Endothelial cell (in vitro differentiated cells): ENCODE measurements around the gene XRRA1. TPM values are rescaled to one million over a fixed set of nuclear protein-coding genes. Genes with fewer than 3 reads are reported as not detected.

Source experiments
- DNase-seq: peaks from one replicate; pipeline ENCODE4 v3.0.0; 2021; ENCODE audit warnings: low spot score
- H3K27ac Mint-ChIP-seq: one replicate; pipeline ENCODE4 v1.8.0; 2021; ENCODE audit warnings: mixed read lengths, inconsistent platforms; ENCODE audit not compliant: unreplicated experiment
- H3K27me3 Mint-ChIP-seq: one replicate; pipeline ENCODE4 v1.8.0; 2021; ENCODE audit warnings: mild to moderate bottlenecking, moderate library complexity, mixed read lengths, inconsistent platforms; ENCODE audit not compliant: unreplicated experiment
- H3K36me3 Mint-ChIP-seq: one replicate; pipeline ENCODE4 v1.8.0; 2021; ENCODE audit warnings: mild to moderate bottlenecking, low read depth, mixed read lengths, inconsistent platforms; ENCODE audit not compliant: unreplicated experiment
- H3K4me1 Mint-ChIP-seq: one replicate; pipeline ENCODE4 v1.8.0; 2021; ENCODE audit warnings: mild to moderate bottlenecking, mixed read lengths, inconsistent platforms; ENCODE audit not compliant: unreplicated experiment
- H3K4me3 Mint-ChIP-seq: one replicate; pipeline ENCODE4 v1.8.0; 2021; ENCODE audit warnings: mild to moderate bottlenecking, mixed read lengths, inconsistent platforms; ENCODE audit not compliant: unreplicated experiment
- H3K9me3 Mint-ChIP-seq: one replicate; pipeline ENCODE4 v1.8.0; 2021; ENCODE audit warnings: mixed read lengths, inconsistent platforms; ENCODE audit not compliant: unreplicated experiment
- CTCF ChIP-seq: fragments of 200-600 bp; sonication (generic); IDR thresholded peaks from one replicate; pipeline ENCODE4 v1.5.0; 2021; ENCODE audit warnings: antibody characterized with exemption; ENCODE audit not compliant: unreplicated experiment
- total RNA-seq: library from RNA; stranded (reverse); fragmentation: NEBNext Ultra II Directional; extraction: Animal tissue kit (Norgen Biotek cat#: 25700); gene quantifications from one replicate; pipeline ENCODE4 v1.2.1, GENCODE V29; 2021; ENCODE audit not compliant: unreplicated experiment

XRRA1 gene
- total RNA-seq, 1 donor from 2014 or later, result 8.0 TPM

GRCh38 chr11:74941492-74941891 is 7.4 kb downstream of the XRRA1 start:
- peaks cover 8% of the 10 kb centered on the region for H3K4me1 Mint-ChIP-seq
- H3K9me3 Mint-ChIP-seq, result no peaks in the 10 kb centered on the region
- no peak overlapping the region for H3K27ac Mint-ChIP-seq

GRCh38 chr11:74937696-74938475 is 11.0 kb downstream of the XRRA1 start:
- no peak for TF ChIP-seq CTCF
- H3K4me3 Mint-ChIP-seq, result no peak overlapping the region
- H3K9me3 Mint-ChIP-seq, result no peaks in the 10 kb centered on the region
- no peak for DNase-seq
- H3K27me3 Mint-ChIP-seq, result peaks cover 1% of the 10 kb centered on the region
- no peak overlapping the region for H3K27ac Mint-ChIP-seq
- H3K36me3 Mint-ChIP-seq, result peaks cover 29% of the 10 kb centered on the region
- peaks cover 5% of the 10 kb centered on the region for H3K4me1 Mint-ChIP-seq

More at GRCh38 chr11:74941492-74941891, 7.4 kb downstream of the XRRA1 start:
- no peak overlapping the region for H3K4me3 Mint-ChIP-seq
- peaks cover 3% of the 10 kb centered on the region for H3K27me3 Mint-ChIP-seq
- no peak for TF ChIP-seq CTCF
- peaks cover 22% of the 10 kb centered on the region for H3K36me3 Mint-ChIP-seq
- no peak for DNase-seq

GRCh38 chr11:74936976-74937375 is 11.9 kb downstream of the XRRA1 start:
- Mint-ChIP-seq H3K27ac (no peak overlapping the region), H3K36me3 (peaks cover 29% of the 10 kb centered on the region), H3K27me3 (no peaks in the 10 kb centered on the region), H3K4me3 (no peak overlapping the region), H3K4me1 (peaks cover 5% of the 10 kb centered on the region), H3K9me3 (no peaks in the 10 kb centered on the region)
- TF ChIP-seq CTCF, result no peak
- no peak for DNase-seq

GRCh38 chr11:74936087-74936486 is 12.8 kb downstream of the XRRA1 start:
- Mint-ChIP-seq H3K9me3 (no peaks in the 10 kb centered on the region), H3K4me1 (peaks cover 2% of the 10 kb centered on the region), H3K36me3 (peaks cover 23% of the 10 kb centered on the region), H3K27ac (no peak overlapping the region), H3K27me3 (no peaks in the 10 kb centered on the region), H3K4me3 (no peak overlapping the region)
- no peak for TF ChIP-seq CTCF
- DNase-seq, result no peak

GRCh38 chr11:74935285-74935684 is 13.6 kb downstream of the XRRA1 start:
- Mint-ChIP-seq H3K9me3 (no peaks in the 10 kb centered on the region), H3K4me3 (no peak overlapping the region), H3K27me3 (no peaks in the 10 kb centered on the region), H3K36me3 (peaks cover 21% of the 10 kb centered on the region), H3K27ac (no peak overlapping the region), H3K4me1 (peaks cover 2% of the 10 kb centered on the region)
- TF ChIP-seq CTCF, result no peak
- DNase-seq, result no peak
